GM20000 (cell line): ENCODE data around the gene KRT75.

ENCODE experiments used
- DNase-seq: peaks from one replicate; pipeline ENCODE4 v3.0.0; 2012; ENCODE audit warnings: low spot score
- TF ChIP-seq, protein P1 (sequence below): IDR thresholded peaks from 2 replicates; pipeline ENCODE4 v1.5.1; 2012; ENCODE audit warnings: mild to moderate bottlenecking, control low read depth; ENCODE audit errors: extremely low read depth, missing control alignments

Gene KRT75

DNA sequence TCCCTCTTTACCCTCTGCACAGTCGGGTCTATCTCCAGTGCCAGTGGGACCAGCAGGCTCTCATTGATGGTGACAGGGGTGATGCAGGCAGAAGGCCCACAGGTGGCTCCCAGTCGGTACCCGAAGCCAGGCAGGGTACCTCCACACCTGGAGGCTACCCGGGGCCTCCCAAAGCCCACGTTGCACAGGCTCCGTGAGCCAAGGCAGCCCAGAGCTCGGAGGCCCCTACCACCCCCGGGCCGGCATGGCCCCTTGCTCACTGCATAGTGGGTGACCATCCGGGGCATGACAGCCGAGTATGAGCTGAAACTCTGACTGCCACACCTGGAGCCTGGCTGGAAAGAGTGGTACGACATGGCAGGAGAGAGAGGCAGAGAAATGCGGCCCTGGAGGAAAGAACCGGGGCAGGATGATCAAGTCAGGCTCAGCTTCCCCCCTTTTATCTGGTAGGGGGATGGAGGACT lies 28.2 kb downstream of the KRT75 start, which contains the start of gene KRT82:
Gene KRT82, minus strand, starts transcription at position 414 of the 464 bp plus-strand sequence. Its CDS starts 58 bp downstream, at position 356.
- TF ChIP-seq, protein P1, sequence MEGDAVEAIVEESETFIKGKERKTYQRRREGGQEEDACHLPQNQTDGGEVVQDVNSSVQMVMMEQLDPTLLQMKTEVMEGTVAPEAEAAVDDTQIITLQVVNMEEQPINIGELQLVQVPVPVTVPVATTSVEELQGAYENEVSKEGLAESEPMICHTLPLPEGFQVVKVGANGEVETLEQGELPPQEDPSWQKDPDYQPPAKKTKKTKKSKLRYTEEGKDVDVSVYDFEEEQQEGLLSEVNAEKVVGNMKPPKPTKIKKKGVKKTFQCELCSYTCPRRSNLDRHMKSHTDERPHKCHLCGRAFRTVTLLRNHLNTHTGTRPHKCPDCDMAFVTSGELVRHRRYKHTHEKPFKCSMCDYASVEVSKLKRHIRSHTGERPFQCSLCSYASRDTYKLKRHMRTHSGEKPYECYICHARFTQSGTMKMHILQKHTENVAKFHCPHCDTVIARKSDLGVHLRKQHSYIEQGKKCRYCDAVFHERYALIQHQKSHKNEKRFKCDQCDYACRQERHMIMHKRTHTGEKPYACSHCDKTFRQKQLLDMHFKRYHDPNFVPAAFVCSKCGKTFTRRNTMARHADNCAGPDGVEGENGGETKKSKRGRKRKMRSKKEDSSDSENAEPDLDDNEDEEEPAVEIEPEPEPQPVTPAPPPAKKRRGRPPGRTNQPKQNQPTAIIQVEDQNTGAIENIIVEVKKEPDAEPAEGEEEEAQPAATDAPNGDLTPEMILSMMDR: no peak
- DNase-seq: no peak

DNA sequence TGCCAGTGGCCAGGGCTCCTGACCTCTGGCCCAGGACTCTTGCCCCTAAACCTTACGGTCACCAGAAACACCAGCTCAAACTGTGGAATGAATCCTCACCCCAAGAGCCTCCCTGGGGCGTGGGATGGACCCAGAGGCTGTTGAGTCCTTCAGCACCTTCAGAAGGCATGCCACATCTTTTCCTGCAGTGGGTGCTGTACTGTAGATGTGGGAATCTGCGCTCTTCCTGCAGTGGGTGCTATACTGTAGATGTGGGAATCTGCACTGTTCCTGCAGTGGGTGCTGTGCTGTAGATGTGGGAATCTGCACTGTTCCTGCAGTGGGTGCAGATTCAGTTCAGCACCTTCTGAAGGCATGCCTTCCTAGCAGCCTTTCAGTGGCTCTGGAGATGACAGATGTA lies 29.2 kb downstream of the KRT75 start:
- DNase-seq: no peak
- TF ChIP-seq, protein P1: no peak

DNA sequence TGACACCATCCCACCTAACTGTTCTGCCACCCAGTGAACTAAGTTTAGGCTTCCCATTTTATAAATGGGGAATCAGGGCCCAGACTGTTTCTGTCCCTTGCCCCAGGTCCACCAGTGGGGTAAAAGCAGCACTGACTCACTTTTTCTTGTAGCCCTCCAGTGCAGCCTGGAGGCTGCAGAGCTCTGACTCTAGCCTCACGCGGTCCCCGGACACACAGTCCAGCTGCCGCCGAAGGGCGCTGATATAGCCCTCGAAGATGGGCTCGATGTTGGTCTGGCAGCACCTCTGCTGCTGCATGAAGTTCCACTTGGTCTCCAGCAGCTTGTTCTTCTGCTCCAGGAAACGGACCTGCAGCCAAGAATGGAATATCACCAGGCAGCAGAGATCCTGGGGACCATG lies 30.6 kb downstream of the KRT75 start:
- DNase-seq: no peak
- TF ChIP-seq, protein P1: no peak

DNA sequence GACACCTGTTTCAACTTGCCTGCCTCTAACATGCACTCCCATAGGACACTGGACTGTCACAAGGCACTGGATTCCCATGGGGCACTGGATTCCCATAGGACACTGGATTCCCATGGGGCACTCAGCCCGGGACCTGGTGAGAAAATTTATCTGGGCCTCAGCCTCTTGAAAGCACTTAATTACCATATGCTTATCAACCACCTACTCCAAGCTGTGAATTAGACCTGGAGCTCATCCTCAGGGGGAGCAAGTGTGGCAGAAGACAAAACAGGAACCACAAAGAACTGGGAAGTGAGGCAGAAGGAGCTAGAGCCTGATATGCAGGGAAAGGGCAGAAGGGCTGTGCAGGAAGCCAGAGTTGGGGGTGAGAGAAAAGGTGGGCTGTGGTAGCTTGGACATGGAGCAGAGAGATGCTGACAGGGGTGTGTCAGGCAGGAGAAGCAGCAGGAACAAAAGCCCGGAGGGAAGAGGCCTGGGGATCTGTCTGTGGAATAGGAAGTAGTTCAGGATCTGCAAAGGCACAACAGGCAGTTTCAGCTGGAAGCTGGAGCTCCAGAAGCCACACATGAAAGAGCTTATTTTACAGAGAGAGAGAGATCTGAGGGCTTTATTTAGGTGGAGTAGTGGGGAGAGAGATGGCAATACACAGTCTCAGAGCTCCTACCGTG lies 31.2 kb downstream of the KRT75 start:
- no peak for DNase-seq
- TF ChIP-seq, protein P1: no peak

DNA sequence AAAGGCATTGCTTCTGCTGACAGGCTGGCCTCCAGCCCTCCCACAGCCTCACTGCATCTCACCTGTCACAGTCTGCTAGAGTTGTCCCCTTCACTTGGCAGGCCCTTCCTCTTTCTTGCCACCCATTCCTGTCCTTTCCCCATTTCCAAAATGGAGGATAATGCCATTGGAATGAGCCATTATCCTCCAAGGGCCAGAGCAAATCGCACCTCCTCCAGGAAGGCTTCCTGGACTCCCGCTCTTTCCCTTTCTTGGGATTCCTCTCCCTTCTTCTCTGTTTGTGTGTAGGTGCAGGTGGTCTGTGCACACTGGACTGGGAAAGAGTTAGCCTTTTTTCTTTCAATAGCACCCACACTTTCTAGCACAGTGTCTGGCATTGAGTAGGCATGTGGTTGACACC lies 31.8 kb downstream of the KRT75 start:
- no peak for DNase-seq
- TF ChIP-seq, protein P1: no peak

DNA sequence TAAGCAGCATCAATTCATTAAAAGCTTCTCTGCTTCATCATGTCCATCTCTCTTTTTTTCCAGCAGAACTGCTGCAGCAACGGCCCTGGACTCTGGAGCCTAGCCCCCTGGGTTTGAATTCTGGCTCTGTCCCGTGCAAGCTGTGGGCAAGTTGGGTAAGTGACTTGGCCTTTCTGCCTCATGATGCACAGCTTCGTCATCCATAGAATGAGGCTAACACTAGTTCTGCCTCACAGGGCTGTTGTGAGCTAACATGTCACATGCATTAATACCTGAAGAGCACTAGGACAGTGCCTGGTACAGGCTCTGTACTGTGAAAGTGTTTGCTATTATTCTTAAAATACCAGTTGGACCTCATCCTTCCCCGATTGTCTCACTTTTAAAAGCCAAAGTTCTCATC lies 32.2 kb downstream of the KRT75 start:
- TF ChIP-seq, protein P1: no peak
- DNase-seq: no peak

DNA sequence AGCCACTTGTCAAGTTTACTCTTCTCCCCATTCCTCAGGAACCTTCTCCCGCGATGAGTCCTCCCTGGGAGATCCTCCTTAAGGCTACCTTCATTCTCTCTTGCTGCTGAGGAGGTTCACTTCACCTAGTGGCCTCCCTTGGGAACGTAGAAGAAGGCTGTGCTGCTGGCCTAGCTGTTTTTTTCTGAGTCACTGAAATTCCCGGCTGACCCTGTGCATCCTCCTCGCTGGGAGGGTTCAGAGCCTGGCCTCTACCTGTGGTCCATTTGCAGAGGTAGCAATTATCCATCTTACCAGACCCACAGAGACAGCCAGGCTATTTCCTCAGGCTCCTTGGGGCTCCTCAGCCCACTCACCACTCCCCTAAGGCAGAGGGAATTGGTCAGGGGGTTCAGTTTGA lies 32.6 kb downstream of the KRT75 start:
- no peak for DNase-seq
- TF ChIP-seq, protein P1: no peak
